SIG-M5 (cell line): Measurements from ENCODE around the gene SLC17A9.

Experiments used
- DNase-seq: peaks from one replicate; lab custom pipeline; 2025; lab: John Stamatoyannopoulos, UW

Gene SLC17A9

DNA sequence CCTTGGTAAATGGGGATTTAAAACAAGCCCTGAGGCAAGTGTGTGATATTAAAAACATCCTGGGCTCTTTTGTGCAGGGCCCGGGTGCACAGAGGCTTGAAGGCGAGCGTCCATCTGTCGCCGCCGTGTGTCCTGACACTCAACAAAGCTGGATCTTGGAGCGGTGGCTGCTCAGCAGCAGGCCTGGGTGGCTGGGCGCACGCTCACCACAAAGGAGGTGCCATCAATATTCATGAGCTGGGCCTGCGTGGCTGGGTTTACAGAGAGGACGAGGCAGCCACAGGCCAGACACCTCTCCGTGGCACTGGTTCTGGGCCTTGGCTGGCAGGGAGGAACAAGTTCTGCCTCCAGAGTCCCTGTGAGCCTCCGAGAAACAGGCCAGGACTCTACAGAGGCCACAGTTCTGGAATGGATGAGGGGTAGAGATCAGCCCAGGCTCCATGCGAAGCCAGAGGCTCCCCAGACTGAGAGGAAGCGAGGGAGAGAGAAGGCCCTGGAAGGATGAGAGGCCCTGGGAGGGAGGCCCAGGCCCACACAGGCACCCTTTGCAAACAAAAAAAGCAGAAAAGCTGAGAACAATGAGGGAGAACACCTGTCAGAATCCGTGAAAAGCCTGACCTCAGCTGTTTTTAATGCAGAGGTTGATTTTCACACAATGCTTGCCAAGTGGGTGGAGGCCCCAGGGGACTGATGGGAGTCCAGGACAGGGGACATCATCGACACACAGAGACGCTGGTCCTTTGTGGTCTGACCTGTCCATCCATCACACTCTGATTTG lies 32.3 kb downstream of the SLC17A9 start:
- DNase-seq = no peak

DNA sequence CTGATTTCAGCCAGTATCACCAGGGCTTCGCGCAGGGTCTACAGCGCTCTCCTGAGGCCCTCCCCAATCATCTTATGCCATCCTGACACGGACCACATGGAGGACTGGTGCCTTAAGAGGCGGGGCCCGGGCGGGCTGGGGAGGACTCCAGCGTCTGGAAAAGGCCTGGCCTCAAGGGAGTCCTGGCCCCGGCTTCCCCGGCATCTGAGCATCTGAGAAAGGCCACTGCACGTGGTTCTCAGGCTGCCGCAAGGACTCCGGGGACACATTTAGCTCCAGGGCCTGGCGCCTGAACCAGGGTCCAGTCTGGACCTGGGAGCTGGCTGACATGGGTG lies 32.9 kb downstream of the SLC17A9 start:
- no peak for DNase-seq

DNA sequence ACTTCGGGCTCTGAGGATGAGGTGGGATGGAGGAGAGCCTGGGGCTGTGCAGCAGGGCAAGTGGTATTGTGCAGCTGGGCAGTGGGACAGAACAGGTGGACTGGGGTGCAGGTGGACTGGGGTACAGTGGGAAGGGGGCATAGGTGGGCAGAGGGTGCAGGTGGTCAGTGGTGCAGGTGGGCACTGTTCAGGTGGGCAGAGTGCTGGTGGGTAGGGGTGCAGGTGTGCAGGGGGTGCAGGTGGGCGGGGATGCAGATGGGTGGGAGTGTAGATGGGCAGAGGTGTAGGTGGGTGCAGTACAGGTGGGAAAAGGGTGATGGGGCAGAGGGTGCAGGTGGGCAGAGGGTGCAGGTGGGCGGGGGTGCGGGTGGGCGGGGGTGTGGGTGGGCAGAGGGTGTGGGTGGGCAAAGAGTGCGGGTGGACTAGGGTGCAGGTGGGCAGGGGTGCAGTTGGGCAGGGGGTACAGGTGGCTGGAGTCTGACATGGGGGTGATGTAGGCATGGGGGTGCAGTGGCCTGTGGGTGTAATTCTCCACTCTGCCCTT lies 33.8 kb downstream of the SLC17A9 start:
- no peak for DNase-seq

DNA sequence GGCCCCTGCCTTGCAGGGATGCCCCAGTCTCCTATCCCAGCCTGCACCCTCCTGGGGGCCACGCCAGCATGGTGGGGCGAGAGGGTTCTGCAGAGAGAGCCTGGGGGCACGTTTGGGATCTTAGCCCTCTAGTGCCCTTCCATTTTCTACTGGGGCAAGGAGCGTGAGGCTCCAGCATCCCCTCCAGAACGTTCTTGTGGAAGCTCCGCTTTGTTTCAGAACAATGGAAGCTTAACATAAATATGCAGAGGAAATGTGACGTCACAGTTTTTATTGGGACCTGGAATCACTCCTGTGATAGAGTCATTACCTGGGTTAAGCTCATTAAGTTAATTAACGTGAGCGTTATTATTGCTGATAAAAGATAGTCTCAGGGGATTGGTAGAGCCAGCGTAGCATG lies 34.6 kb downstream of the SLC17A9 start:
- DNase-seq = no peak

DNA sequence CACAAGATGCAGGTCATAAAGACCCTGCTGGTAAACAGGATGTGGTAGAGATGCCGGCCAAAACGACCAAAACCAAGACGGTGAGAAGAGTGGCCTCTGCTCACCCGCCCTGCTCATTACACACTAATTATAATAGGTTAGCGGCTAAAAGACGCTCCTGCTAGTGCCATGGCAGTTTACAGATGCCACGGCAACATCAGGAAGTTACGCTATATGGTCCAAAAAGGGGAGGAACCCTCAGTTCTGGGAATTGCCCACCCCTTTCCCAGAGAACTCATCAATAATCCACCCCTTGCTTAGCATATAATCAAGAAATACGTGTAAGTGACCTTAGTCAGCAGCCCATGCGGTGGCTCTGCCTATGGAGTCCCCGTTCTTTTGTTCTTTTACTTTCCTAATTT lies 36.7 kb downstream of the SLC17A9 start:
- DNase-seq = no peak

DNA sequence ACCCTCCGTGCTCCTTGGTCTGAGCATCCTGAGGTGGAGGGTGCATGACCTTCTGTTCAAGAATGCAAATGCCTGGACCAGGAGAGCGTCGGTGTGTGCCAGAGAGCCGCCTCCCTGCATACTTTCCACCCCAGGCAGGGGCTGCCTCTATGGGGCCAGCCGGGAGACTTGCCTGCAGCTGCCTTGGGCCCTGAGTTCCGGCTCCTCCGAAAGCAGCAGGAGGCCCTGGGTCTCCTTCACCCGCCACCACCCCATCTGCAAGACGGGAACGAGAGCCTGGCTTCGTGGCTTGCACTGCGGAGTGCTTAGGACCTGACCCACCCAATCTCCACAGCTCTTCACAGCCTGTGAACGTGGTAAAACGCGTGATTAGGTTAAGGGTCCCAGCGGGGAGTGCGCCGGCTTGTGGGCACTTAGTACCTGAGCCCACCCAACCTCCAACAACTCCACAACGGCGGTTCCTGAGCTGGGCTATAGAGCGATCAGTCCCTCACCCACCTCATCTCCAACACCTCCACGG lies 37.9 kb downstream of the SLC17A9 start:
- DNase-seq = no peak

DNA sequence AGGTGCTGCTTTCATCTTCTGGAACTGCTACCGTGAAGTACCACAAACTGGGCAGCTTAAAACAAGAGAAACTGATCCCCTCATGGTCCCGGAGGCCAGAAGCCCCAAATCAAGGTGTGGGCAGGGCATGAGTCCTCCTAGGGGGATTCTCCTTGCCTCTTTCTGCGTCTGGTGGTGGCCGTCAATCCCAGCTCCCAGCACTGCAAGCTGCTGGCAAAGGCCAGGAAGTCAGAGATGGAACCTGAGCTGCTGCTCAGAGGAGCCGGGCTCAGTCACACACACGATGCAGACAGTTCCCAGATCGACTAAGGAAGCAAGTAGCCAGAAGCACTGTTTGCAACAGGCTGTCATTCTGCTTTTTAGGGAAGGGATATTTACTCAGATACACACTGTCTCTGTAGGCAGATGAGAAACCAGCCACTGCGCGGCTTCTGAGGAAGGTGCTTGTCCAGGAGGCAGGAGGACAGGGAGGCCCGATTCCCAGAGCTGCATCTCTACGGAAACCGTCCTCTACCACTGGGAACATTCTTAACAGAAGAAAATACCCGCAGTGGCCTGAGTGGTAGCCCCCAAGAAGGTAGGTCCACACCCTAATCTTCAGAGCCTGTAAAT lies 38.8 kb downstream of the SLC17A9 start:
- no peak for DNase-seq

DNA sequence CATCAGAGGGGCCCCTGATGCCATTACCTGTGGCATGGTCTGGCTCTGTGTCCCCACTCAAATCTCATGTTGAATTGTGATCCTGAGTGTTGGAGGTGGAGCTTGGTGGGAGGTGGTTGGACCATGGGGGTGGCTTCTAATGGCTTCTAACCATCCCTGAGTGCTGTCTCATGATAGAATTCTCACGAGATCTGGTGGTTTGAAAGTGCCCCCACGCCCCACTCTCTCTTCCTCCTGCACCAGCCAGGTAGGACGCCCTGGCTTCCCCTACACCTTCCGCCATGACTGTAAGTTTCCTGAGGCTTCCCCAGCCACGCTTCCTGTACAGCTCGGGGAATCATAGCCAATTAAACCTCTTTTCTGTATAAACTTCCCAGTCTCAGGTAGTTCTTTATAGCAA lies 39.4 kb downstream of the SLC17A9 start:
- no peak for DNase-seq

DNA sequence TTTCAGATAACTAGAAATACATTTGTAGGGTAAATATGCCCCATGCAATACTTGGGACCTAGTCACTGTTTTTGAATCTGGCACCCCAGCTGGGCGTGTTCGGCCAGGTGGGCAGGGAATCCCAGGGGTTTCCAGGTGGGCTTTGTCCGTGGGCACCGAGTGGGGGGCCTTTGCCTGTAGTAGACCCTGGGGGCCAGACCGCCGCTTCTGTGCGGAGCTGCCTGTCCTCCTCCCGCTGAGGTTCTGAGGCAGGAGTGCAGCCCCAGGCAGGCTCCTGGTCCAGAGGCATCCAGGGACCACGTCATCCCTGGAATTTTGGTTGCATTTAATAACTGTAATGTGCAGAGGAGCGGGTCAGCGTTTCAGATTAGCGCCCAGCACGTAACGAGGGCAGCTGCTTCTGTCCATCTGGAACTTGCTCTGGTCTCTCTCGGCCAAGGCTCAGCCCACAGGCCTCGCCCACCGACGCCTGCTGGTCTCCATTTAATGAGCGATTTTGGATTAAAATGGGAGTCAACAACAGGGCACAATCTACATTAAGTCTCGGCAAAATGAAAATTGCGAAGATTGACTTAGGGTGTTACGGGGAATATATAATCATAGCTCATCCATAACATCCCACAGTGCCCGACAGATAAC lies 41.5 kb downstream of the SLC17A9 start:
- DNase-seq = no peak

DNA sequence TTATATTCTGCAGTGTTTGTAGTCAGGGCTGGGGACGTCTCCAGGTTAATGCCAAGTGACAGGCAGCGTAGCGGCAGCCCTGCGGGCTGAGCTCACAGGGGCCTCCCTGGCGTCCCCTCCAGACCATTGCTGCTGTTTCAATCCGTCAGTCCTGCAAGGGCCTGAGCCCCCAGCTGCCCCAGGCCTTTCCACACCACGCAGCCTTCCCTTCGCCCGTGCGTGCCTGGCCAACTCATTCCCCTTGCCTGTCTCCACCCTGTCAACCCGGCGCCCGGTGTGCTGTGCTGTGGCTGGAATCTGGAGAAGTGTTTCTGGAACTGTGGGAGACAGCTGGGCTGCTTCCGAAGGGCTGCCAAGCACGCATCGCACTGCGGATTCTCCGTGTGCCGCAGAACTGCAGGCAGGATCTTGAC lies 42.4 kb downstream of the SLC17A9 start:
- DNase-seq = no peak

DNA sequence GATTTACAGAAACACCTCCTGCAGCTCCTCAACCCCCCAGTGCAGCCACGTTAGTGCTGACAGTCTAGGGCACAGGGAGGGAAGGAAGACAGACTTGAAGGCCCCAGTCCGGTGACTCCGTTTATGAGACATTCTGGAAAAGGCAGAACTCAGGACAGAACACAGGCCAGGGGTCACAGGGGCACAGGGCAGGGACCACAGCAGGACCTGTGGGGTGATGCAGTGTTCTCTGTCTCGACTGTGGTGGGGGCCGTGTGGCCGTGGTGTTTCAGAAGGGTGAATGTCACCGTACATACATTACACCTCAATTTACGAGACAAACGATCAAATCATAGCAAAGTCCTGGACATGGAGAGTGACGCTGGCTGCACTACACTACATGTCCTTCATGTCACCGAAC lies 43.0 kb downstream of the SLC17A9 start:
- no peak for DNase-seq

DNA sequence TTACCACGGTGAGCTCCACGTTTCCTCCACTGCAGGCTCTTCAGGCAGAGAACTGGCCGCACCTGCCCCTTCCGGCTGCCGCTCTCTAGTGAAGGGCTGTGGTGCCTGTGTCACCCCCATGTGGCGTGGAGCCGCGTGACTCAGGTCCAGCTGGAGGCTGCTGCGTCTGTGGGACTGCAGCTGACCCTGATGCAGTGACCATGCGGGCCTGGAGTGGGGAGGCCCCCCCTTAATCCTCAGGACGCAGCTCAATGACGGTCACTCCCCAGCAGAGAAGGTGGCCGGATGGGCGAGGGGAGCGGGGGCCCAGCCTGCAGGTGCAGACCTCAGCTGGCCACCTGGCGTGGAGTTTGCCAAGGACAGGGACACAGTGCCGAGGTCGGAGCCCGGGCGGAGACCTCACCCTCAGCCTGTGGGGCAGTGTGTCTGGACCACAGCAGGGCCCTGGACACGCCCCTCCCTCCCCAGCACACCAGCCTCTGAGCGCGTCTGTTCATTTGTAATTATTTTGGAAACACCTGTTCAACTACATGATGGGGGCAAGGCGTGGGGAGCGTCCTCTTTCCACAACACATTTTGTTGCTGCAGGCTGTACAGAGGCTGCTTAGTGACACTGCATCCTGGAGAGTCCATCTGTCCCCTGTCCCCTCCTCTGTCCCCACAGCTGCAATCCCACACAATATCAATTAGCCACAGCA lies 43.5 kb downstream of the SLC17A9 start:
- no peak for DNase-seq

DNA sequence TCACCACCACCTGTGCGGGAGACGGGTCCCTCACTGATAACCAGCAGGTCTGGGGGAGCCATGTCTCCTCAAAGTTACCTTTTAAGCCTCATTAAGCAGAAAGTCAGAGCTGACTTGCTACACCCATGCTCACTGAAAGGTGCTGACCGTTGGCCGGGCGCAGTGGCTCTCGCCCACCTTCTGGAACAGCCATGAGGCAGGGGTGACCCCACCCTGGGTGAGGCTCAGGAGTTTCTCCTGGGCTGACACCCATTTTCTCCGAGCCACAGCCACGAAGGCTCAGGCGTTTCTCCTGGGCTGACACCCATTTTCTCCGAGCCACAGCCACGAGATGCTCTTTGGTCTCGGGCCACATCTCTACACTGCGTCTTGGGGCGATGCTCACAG lies 44.1 kb downstream of the SLC17A9 start:
- no peak for DNase-seq

DNA sequence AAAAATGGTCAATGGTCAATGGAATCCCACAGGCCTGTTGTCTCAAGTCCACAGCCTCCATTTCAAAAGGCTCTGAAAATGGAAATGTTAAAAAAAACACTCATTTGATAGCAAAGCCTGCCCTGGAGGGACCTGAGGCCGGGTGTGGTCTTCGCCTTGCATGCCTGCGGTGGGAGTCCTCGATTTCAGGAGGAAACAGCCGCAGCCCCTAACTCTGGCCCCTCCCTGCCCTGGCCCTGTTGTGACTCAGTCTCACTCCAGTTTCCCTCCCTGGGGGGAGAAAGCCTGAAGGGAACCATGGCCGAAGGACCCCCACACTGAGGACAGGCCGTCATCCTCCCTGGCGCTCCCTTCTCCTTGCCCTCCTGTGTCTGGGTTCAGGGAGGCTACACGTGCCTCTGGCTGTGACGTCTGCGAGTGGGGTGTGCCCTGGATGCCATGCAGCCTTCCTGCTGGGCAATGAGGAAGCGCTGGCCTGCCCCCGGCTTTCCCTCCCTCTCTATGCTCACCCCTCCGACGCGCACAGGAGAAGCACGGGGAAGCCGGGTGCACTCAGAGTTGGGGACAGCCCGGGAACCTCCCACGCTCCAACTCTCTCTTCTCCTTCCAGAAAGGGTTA lies 45.0 kb downstream of the SLC17A9 start:
- no peak for DNase-seq

DNA sequence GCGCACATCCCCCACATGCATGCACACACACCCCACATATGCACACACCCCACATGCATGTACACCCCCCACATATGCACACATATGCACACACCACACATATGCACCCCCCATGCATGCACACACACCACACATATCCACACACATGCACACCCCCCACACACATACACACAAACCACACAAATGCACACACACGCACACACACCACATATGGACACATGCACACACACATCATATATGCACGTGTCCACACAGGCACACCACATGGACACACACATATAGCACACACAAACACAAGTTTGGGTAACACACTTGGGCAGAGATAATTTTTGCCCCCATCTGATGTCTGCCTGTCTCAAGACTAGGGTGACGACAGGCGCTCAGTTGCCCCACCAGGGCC lies 45.9 kb downstream of the SLC17A9 start:
- DNase-seq = no peak

DNA sequence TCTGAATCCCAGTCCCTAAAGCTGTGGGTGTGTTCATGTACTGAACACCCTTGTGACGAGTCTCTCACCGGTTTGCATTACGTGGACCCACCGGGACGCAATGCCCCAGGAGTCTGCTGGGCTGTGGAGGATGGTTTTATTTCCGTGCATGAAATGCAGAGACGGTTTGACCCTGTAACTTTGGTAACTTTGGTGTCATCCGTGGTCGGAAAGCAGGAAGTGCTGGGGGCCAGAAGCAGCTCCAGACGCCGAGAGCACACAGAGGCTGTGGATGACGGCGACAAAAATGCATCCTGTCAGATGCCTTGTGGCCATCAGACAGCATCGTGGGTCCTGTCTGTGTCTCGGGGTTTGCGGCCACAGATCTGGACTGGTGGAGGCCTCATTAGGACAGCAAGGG lies 47.1 kb downstream of the SLC17A9 start:
- no peak for DNase-seq

DNA sequence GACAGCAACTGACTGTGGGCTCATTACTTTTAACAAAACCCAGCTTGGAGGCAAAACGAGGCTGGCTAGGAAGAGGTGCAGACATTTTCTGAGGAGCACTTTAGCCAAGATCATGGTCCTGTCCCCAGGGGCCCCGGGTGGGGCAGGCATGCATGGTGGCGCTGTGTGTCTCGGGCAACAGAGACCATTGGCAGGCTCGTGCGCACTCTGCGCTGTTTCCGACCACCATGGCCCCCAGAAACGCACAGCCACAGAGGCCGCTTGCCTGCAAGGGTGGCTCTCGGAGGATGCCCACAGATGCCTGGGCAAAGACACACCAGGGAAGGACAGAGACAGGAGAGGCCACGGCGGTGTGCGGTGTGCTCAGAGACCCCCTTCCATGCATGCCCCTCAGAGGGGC lies 47.5 kb downstream of the SLC17A9 start:
- no peak for DNase-seq

DNA sequence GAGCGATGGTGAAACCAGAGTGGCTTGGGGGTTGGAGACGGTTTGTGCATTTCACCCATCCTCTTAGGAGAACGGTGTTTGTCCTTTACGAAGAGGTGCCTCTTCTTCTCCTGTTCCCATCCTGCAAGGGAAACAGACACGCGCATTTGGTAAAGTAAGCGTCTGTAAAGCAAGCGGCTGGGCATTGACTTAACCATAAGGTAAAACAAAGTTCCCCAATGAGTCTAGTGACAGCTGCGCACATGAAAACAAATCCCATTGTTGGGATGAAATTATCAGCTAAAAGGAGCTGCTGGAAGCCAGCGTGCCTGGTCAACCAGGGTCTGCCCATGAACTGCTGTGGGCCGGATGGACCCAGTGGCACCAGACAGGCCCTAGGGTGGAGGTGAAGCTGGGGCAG lies 48.4 kb downstream of the SLC17A9 start:
- DNase-seq = no peak

DNA sequence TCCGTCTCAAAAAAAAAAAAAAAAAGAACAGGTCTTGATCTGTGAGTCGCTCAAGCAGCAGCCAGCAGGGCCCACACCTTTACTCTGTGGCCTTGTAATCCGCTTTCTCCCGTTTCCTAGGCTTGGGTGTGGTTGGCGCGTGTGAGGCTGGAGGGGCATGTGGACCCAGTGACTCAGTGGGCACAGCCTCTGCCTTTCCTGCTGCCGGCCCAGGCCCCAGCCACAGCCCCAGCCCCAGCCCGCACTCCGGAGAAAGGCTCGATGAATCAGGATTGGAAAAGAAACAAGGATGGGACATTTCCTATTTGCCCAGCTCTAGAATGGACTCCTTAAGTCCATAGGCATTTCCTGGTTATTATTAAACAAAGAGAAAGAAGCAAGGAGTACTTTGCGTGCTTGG lies 50.0 kb downstream of the SLC17A9 start:
- DNase-seq = no peak

DNA sequence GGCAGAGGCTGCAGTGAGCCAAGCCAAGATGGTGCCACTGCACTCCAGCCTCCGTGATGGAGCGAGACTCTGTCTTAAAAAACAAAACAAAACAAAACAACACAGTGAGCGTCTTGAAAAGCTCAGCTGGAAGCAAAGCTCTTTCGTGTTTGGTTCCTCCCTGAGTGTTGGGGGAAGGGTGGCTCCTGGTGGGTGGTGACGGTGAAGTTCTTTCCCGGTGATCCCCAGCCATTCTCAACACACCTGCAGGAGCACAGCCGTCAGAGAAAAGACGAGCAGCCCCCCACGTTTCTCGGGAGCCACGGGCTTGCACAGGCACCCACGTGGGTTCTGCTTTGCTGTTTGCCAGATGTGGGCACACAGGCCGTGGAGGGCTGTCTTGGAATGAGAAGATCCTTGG lies 51.0 kb downstream of the SLC17A9 start:
- no peak for DNase-seq

DNA sequence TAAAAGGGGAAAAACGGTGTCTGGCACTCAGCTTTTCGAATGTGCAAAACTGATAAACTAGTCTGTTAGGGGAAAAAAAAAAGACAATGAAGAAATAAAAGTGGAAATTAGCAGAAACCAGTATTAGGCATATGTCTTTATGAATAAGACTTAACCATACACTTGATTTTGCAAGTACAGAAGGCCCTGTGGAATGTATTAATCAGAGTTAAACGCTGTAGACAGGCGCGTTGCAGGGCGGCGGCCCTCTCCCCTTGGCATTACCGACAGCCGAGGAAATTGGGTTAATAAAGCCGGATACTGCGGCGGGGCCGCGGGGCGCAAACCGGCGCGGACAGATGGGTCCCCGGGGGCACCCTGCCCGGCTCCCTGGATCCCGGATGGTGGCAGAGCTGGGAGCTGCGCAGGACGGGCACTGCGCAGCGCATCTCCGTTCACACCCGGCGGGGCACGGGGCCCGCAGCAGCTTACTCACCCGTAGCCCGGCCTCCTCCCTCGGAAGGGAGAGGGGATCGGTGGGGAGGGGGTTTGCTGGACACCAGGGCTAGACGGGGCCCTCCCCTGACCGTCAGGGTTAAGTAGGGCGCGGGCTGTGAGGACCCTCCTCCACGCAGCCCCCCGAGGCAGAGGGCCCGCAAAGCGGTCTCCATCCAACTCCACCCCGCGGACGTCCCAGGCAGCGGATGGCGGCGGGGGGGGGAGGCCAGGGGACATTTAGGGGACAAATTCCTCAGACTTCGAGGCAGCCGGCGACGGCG lies 52.3 kb downstream of the SLC17A9 start:
- no peak for DNase-seq
